Mucosa of descending colon (tissue), 3 donors: ENCODE measurements around the gene ACSM4. TPM values are rescaled to one million over a fixed set of nuclear protein-coding genes. Genes with fewer than 3 reads are reported as not detected.
"Not testable (repeated sequence)": the region's sequence is repeated elsewhere in the genome, so short reads cannot be mapped to it uniquely, and the experiment has no call there.

Source experiments
- ATAC-seq: fragments of 200-7000 bp; cut with Tn5 transposase; one replicate; pipeline ENCODE4 v1.9.1; 2020; ENCODE audit warnings: mild to moderate bottlenecking, moderate library complexity
- DNase-seq, 3 donors: peaks; one replicate each; pipeline ENCODE4 v3.0.0-alpha.2; 2020
- H3K36me3 ChIP-seq: fragments of 200-600 bp; one replicate; pipeline ENCODE4 v1.8.0; 2021; ENCODE audit warnings: low read depth, mild to moderate bottlenecking
- H3K4me1 ChIP-seq: fragments of 200-600 bp; one replicate; pipeline ENCODE4 v1.8.0; 2021; ENCODE audit warnings: low read depth, mild to moderate bottlenecking
- H3K4me3 ChIP-seq: fragments of 200-600 bp; one replicate; pipeline ENCODE4 v1.8.0; 2021; ENCODE audit warnings: mild to moderate bottlenecking
- H3K9me3 ChIP-seq: fragments of 200-600 bp; one replicate; pipeline ENCODE4 v1.8.0; 2021; ENCODE audit warnings: mild to moderate bottlenecking
- CTCF ChIP-seq: fragments of 200-600 bp; IDR thresholded peaks from one replicate; pipeline ENCODE4 v1.8.0; 2022; ENCODE audit warnings: antibody characterized with exemption, mild to moderate bottlenecking
- intact Hi-C, 2 donors: fragments of 100-400 bp; cut with DNase I in 1 of 2; cut with micrococcal nuclease in 1 of 2; formaldehyde crosslinking; loops; one replicate each; pipeline versions ENCODE4 v1.11.0 to v1.11.1; 2022; cut with DNase I, micrococcal nuclease
- total RNA-seq, 3 donors: library from RNA; stranded (reverse); fragmentation: NEBNext Ultra II Directional in 2 of 3; extraction: Animal tissue kit (Norgen Biotek cat#: 25700) in 2 of 3; gene quantifications; one replicate each; pipeline versions ENCODE4 v1.2.1 to v1.2.4, GENCODE V29; 2021 to 2023
- donor health status: DM: no; HTN: no; CAD: no; lungs with moderate emphysema.
- donor health status: DM: no; HTN: no; CAD: no.
- donor health status: DM: no; HTN: yes; CAD: no.

Gene ACSM4
- total RNA-seq, 3 donors from 2014 or later, result not detected

GRCh38 chr12:7271893-7272514 is 31.9 kb upstream of the ACSM4 start:
- intact Hi-C loops, result no loop called here
- Histone ChIP-seq H3K9me3 (no peaks in the 10 kb centered on the region), H3K36me3 (no peaks in the 10 kb centered on the region), H3K4me1 (no peaks in the 10 kb centered on the region), H3K4me3 (no peak overlapping the region)
- no peak for TF ChIP-seq CTCF
- ATAC-seq (no peak), DNase-seq (no peak)

- intact Hi-C loops, DNase-seq, H3K36me3 ChIP-seq, H3K9me3 ChIP-seq, ATAC-seq, H3K4me3 ChIP-seq, H3K4me1 ChIP-seq: not testable (repeated sequence)
Observed at GRCh38 chr12:7275482-7275881, 28.4 kb upstream of the ACSM4 start.

GRCh38 chr12:7282844-7283243 is 21.0 kb upstream of the ACSM4 start:
- Histone ChIP-seq H3K4me3 (no peak overlapping the region), H3K9me3 (no peaks in the 10 kb centered on the region), H3K4me1 (no peaks in the 10 kb centered on the region), H3K36me3 (no peaks in the 10 kb centered on the region)
- DNase-seq (no peak), ATAC-seq (no peak)
- intact Hi-C loops, result no loop called here
- no peak for TF ChIP-seq CTCF

- TF ChIP-seq CTCF, result no peak
- no peaks in the 10 kb centered on the region for H3K4me1 ChIP-seq
- H3K36me3 ChIP-seq, result no peaks in the 10 kb centered on the region
- H3K9me3 ChIP-seq, result peaks cover 16% of the 10 kb centered on the region
- no peak overlapping the region for H3K4me3 ChIP-seq
- intact Hi-C loops, result no loop called here
- DNase-seq (no peak), ATAC-seq (no peak)
Observed at GRCh38 chr12:7289743-7290142, 14.1 kb upstream of the ACSM4 start.

GRCh38 chr12:7290588-7290987 is 13.3 kb upstream of the ACSM4 start:
- DNase-seq, H3K36me3 ChIP-seq, ATAC-seq, intact Hi-C loops, H3K4me3 ChIP-seq, H3K4me1 ChIP-seq: not testable (repeated sequence)
- peaks cover 16% of the 10 kb centered on the region for H3K9me3 ChIP-seq

GRCh38 chr12:7292300-7292699 is 11.6 kb upstream of the ACSM4 start:
- no peak for ATAC-seq
- H3K4me1 ChIP-seq, result no peaks in the 10 kb centered on the region
- no peaks in the 10 kb centered on the region for H3K36me3 ChIP-seq
- TF ChIP-seq CTCF, result no peak
- DNase-seq, result no peak
- H3K9me3 ChIP-seq, result peaks cover 16% of the 10 kb centered on the region
- intact Hi-C loops, result no loop called here
- no peak overlapping the region for H3K4me3 ChIP-seq

- TF ChIP-seq CTCF, result no peak
- H3K4me3 ChIP-seq, result no peak overlapping the region
- intact Hi-C loops, result no loop called here
- H3K36me3 ChIP-seq, result no peaks in the 10 kb centered on the region
- H3K4me1 ChIP-seq, result no peaks in the 10 kb centered on the region
- DNase-seq, result no peak
- ATAC-seq, result no peak
- H3K9me3 ChIP-seq, result peaks cover 14% of the 10 kb centered on the region
Observed at GRCh38 chr12:7293670-7294069, 10.2 kb upstream of the ACSM4 start.
